AG09309 (cell line): Measurements from ENCODE around the gene C7orf57.

Experiments used
- DNase-seq: peaks from one replicate; pipeline ENCODE4 v3.0.0-alpha.2; 2010; ENCODE audit warnings: low read depth
- H3K4me3 ChIP-seq: 2 replicates; pipeline ENCODE4 v1.5.1; 2011; ENCODE audit warnings: mild to moderate bottlenecking, low read depth, low read length, moderate library complexity; ENCODE audit not compliant: control insufficient read depth
- TF ChIP-seq, protein P1 (sequence below): IDR thresholded peaks from 2 replicates; pipeline ENCODE4 v1.5.1; 2011; ENCODE audit warnings: mild to moderate bottlenecking, low read depth, low read length, inconsistent platforms; ENCODE audit not compliant: insufficient read depth, control insufficient read depth; ENCODE audit errors: missing control alignments

C7orf57 gene

GRCh38 chr7:48028938-48029337, 6.4 kb upstream of the C7orf57 start, which contains the start of gene SUN3:
Gene SUN3 (minus strand): TSS chr7:48029107. CDS start chr7:48028938, 169 bp downstream.
- TF ChIP-seq, protein P1, sequence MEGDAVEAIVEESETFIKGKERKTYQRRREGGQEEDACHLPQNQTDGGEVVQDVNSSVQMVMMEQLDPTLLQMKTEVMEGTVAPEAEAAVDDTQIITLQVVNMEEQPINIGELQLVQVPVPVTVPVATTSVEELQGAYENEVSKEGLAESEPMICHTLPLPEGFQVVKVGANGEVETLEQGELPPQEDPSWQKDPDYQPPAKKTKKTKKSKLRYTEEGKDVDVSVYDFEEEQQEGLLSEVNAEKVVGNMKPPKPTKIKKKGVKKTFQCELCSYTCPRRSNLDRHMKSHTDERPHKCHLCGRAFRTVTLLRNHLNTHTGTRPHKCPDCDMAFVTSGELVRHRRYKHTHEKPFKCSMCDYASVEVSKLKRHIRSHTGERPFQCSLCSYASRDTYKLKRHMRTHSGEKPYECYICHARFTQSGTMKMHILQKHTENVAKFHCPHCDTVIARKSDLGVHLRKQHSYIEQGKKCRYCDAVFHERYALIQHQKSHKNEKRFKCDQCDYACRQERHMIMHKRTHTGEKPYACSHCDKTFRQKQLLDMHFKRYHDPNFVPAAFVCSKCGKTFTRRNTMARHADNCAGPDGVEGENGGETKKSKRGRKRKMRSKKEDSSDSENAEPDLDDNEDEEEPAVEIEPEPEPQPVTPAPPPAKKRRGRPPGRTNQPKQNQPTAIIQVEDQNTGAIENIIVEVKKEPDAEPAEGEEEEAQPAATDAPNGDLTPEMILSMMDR = no peak
- DNase-seq = no peak

DNA sequence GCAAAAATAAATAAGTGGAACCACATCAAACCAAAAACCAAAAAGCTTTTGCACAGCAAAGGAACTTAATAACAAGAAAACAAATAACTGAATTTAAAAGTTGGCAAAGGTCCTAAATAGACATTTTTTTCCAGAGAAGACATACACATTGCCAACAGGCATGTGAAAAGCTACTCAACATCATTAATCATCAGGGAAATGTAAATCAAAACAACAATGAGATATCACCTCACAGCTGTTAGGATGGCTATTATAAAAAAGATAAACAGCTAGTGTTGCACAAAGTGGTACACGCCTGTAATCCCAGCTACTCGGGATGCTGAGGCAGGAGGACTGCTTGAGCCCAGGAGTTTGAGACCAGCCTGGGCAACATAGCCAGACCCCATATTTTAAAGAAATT, 4.2 kb upstream of the C7orf57 start:
- TF ChIP-seq, protein P1 = no peak
- DNase-seq = no peak
- H3K4me3 ChIP-seq = no peak overlapping the region

More at GRCh38 chr7:48028938-48029337, 6.4 kb upstream of the C7orf57 start, which contains the start of gene SUN3:
- H3K4me3 ChIP-seq = no peak within 1 kb of the TSS

DNA sequence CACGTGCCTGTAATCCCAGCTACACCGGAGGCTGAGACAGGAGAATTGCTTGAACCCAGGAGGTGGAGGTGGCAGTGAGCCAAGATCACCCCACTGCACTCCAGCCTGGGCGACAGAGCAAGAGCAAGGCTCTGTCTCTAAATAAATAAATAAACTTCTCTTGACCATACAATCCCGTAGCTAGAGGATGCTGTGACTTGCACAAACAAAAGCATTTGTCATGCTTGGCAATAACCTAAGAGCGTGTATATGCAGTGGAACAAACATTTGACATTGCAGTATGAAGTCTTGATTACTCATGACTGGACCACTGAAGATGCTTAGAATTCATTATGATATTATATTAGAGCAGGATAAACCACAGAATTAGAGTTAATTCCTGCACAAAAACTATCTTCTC, 1.4 kb upstream of the C7orf57 start:
- H3K4me3 ChIP-seq = no peak overlapping the region
- TF ChIP-seq, protein P1 = no peak
- no peak for DNase-seq

- DNase-seq = no peak
- H3K4me3 ChIP-seq = peak overlapping the region; percentile 56
- TF ChIP-seq, protein P1 = no peak
Observed at GRCh38 chr7:48035967-48036478, 680 bp downstream of the C7orf57 start.

DNA sequence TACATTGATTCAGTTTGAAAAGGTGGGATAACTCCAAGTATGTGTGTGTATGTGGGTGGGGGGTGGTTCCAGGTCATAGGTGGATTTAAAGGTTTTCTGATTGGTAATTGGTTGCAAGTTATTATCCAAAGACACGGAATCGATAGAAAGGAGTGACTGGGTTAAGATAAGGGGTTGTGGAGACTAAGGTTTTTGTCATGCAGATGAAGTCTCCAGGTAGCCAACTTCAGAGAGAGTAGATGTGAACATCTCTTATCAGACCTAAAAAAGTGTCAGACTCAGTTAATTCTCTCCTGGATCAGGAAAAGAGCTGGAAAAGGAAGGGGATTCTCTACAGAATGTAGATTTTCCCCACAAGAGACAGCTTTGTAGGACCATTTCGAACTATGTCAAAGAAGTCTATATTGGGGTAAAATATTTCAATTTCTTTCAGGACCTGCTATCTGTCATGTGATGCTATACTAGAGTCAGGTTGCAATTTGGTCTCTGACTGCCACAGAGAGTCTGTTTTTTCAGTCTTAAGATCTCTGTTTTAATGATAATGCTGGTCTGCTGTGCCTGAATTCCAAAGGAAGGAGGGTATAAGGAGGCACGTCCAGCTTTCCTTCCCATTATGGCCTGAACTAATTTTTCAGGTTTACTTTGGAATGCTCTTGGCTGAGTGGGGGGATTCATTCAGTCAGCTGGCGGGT, 3.6 kb downstream of the C7orf57 start:
- H3K4me3 ChIP-seq = no peak overlapping the region
- TF ChIP-seq, protein P1 = no peak
- DNase-seq = no peak

GRCh38 chr7:48040944-48041652, 5.8 kb downstream of the C7orf57 start:
- TF ChIP-seq, protein P1 = no peak
- H3K4me3 ChIP-seq = no peak overlapping the region
- DNase-seq = no peak
